Astrocyte (in vitro differentiated cells and primary cell): ENCODE measurements around the gene PKM. TPM values are rescaled to one million over a fixed set of nuclear protein-coding genes. Genes with fewer than 3 reads are reported as not detected.

Source experiments
- DNase-seq: peaks from one replicate; pipeline ENCODE4 v3.0.0-alpha.2; 2010; ENCODE audit warnings: low read depth
- FAIRE-seq: peaks from 2 replicates; lab custom pipeline; 2011; peaks lifted over from hg19 to GRCh38; lab: Jason Lieb, UNC
- H2AFZ ChIP-seq: 2 replicates; pipeline ENCODE4 v1.6.0; 2012; ENCODE audit warnings: low read depth, low read length, inconsistent platforms
- H3K27ac ChIP-seq: 2 replicates; pipeline ENCODE4 v1.5.1; 2011; ENCODE audit warnings: low read depth, low read length, inconsistent platforms
- H3K27me3 ChIP-seq: 2 replicates; pipeline ENCODE4 v1.6.0; 2011; ENCODE audit warnings: low read length, inconsistent platforms; ENCODE audit not compliant: insufficient read depth
- H3K36me3 ChIP-seq: 2 replicates; pipeline ENCODE4 v1.5.1; 2011; ENCODE audit warnings: low read length, inconsistent platforms; ENCODE audit not compliant: insufficient read depth
- H3K4me1 ChIP-seq: 2 replicates; pipeline ENCODE4 v1.5.1; 2011; ENCODE audit warnings: low read length, inconsistent platforms; ENCODE audit not compliant: insufficient read depth
- H3K4me2 ChIP-seq: 2 replicates; pipeline ENCODE4 v1.6.0; 2012; ENCODE audit warnings: low read length, inconsistent platforms
- H3K4me3 ChIP-seq: 2 replicates; pipeline ENCODE4 v1.5.1; 2011; ENCODE audit warnings: low read depth, mild to moderate bottlenecking, low read length, inconsistent platforms; ENCODE audit not compliant: insufficient read depth
- H3K79me2 ChIP-seq: 2 replicates; pipeline ENCODE4 v1.6.0; 2012; ENCODE audit warnings: mild to moderate bottlenecking, low read length, inconsistent platforms; ENCODE audit not compliant: insufficient read depth
- H3K9ac ChIP-seq: 2 replicates; pipeline ENCODE4 v1.6.0; 2012; ENCODE audit warnings: mild to moderate bottlenecking, low read length, inconsistent platforms
- H3K9me3 ChIP-seq: 2 replicates; pipeline ENCODE4 v1.5.1; 2012; ENCODE audit warnings: low read depth, mild to moderate bottlenecking, low read length, inconsistent platforms; ENCODE audit not compliant: insufficient read depth
- H4K20me1 ChIP-seq: 2 replicates; pipeline ENCODE4 v1.6.0; 2012; ENCODE audit warnings: low read length, inconsistent platforms; ENCODE audit not compliant: insufficient read depth
- H3K27ac Mint-ChIP-seq: one replicate; pipeline ENCODE4 v1.8.0; 2021; ENCODE audit warnings: mild to moderate bottlenecking, mixed read lengths; ENCODE audit not compliant: unreplicated experiment
- H3K27me3 Mint-ChIP-seq: one replicate; pipeline ENCODE4 v1.8.0; 2021; ENCODE audit warnings: low read depth, mixed read lengths; ENCODE audit not compliant: unreplicated experiment
- H3K36me3 Mint-ChIP-seq: one replicate; pipeline ENCODE4 v1.8.0; 2021; ENCODE audit warnings: low read depth, mixed read lengths; ENCODE audit not compliant: unreplicated experiment
- H3K4me1 Mint-ChIP-seq: one replicate; pipeline ENCODE4 v1.8.0; 2021; ENCODE audit warnings: low read depth, mixed read lengths; ENCODE audit not compliant: unreplicated experiment
- H3K4me3 Mint-ChIP-seq: one replicate; pipeline ENCODE4 v1.8.0; 2021; ENCODE audit warnings: mild to moderate bottlenecking, moderate library complexity, mixed read lengths; ENCODE audit not compliant: unreplicated experiment
- H3K9me3 Mint-ChIP-seq: one replicate; pipeline ENCODE4 v1.8.0; 2021; ENCODE audit warnings: mild to moderate bottlenecking, mixed read lengths; ENCODE audit not compliant: unreplicated experiment
- CTCF ChIP-seq: IDR thresholded peaks from 2 replicates; pipeline ENCODE4 v1.5.1; 2011; ENCODE audit warnings: low read depth, mild to moderate bottlenecking, inconsistent platforms, low read length, moderate library complexity; ENCODE audit not compliant: insufficient read depth
- EZH2 ChIP-seq: IDR thresholded peaks from 2 replicates; pipeline ENCODE4 v1.6.1; 2012; ENCODE audit warnings: mild to moderate bottlenecking, low read length, inconsistent platforms; ENCODE audit not compliant: insufficient read depth
- total RNA-seq: library from RNA; stranded (reverse); gene quantifications from 2 replicates; pipeline ENCODE4 v1.2.1, GENCODE V29; 2021

The PKM gene
- total RNA-seq, 1 donor from 2014 or later = 2,288 TPM

- Histone ChIP-seq H3K36me3 (peaks cover 17% of the 10 kb centered on the region), H3K27me3 (peaks cover 3% of the 10 kb centered on the region), H3K9me3 (no peaks in the 10 kb centered on the region), H3K4me2 (peak overlapping the region; percentile 94), H4K20me1 (peaks cover 18% of the 10 kb centered on the region), H3K27ac (no peak overlapping the region), H3K4me3 (peak overlapping the region; percentile 92), H3K79me2 (peaks cover 37% of the 10 kb centered on the region), H3K9ac (peak overlapping the region; percentile 97), H2AFZ (no peak overlapping the region), H3K4me1 (peaks cover 11% of the 10 kb centered on the region)
- H3K27ac Mint-ChIP-seq = no peak overlapping the region
- peaks cover 12% of the 10 kb centered on the region for H3K4me1 Mint-ChIP-seq
- peak overlapping the region; percentile 95 for H3K4me3 Mint-ChIP-seq
- DNase-seq (no peak), FAIRE-seq (no peak)
- peaks cover 6% of the 10 kb centered on the region for H3K27me3 Mint-ChIP-seq
- H3K36me3 Mint-ChIP-seq = peaks cover 4% of the 10 kb centered on the region
- no peaks in the 10 kb centered on the region for H3K9me3 Mint-ChIP-seq
- no peak for TF ChIP-seq CTCF
These were observed 40.2 kb upstream of the PKM start for GRCh38 chr15:72271221-72271620.

GRCh38 chr15:72269739-72270138 lies 38.7 kb upstream of the PKM start:
- Histone ChIP-seq H3K4me3 (no peak overlapping the region), H3K27ac (no peak overlapping the region), H3K9me3 (no peaks in the 10 kb centered on the region), H2AFZ (no peak overlapping the region), H3K4me1 (peaks cover 11% of the 10 kb centered on the region), H4K20me1 (peaks cover 18% of the 10 kb centered on the region), H3K27me3 (no peaks in the 10 kb centered on the region), H3K79me2 (peaks cover 37% of the 10 kb centered on the region), H3K36me3 (peaks cover 31% of the 10 kb centered on the region), H3K4me2 (no peak overlapping the region), H3K9ac (no peak overlapping the region)
- FAIRE-seq (no peak), DNase-seq (no peak)
- TF ChIP-seq EZH2 (no peak), CTCF (no peak)
- Mint-ChIP-seq H3K4me3 (no peak overlapping the region), H3K36me3 (peaks cover 13% of the 10 kb centered on the region), H3K27ac (no peak overlapping the region), H3K27me3 (no peaks in the 10 kb centered on the region), H3K9me3 (no peaks in the 10 kb centered on the region), H3K4me1 (peaks cover 12% of the 10 kb centered on the region)

- Mint-ChIP-seq H3K27me3 (no peaks in the 10 kb centered on the region), H3K36me3 (peaks cover 34% of the 10 kb centered on the region), H3K4me3 (no peak overlapping the region), H3K27ac (no peak overlapping the region), H3K4me1 (peaks cover 4% of the 10 kb centered on the region), H3K9me3 (no peaks in the 10 kb centered on the region)
- H4K20me1 ChIP-seq = peaks cover 18% of the 10 kb centered on the region
- H3K79me2 ChIP-seq = peaks cover 11% of the 10 kb centered on the region
- no peaks in the 10 kb centered on the region for H3K9me3 ChIP-seq
- TF ChIP-seq EZH2 = no peak
- TF ChIP-seq CTCF = no peak
- H3K4me1 ChIP-seq = no peaks in the 10 kb centered on the region
- DNase-seq = no peak
- no peak overlapping the region for H2AFZ ChIP-seq
- H3K9ac ChIP-seq = no peak overlapping the region
- no peaks in the 10 kb centered on the region for H3K27me3 ChIP-seq
- no peak overlapping the region for H3K4me3 ChIP-seq
- H3K36me3 ChIP-seq = peaks cover 75% of the 10 kb centered on the region
- H3K27ac ChIP-seq = no peak overlapping the region
- FAIRE-seq = no peak
- no peak overlapping the region for H3K4me2 ChIP-seq
These were observed 34.0 kb upstream of the PKM start for GRCh38 chr15:72265031-72265430.
